ENCODE measurements around the gene AP5S1. TPM values are rescaled to one million over a fixed set of nuclear protein-coding genes. Genes with fewer than 3 reads are reported as not detected.
A peak's percentile ranks its signal among the peaks of the same experiment; 100 is the strongest.

The AP5S1 gene
- total RNA-seq, 1 experiment from 2014 or later = 2.8 TPM

DNA sequence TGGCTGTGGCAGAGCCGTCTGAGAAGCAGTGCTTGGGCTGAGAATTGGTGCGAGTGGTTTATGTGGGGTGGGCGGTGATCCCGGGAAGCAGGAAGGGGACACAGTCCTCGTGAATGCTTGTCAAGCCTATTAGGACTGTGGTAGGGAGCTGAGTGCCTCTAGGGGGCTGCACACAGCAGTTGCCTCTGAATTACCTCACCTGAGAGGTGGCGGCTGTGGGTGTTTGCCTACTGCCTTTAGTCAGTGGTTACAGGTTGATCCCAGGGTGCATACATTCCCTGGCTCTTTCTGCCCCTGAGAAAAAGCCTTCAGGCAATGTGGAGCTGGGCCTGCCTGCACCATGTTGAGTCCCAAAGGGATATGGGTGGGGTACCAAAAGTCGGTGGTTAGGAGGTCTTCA lies 5.2 kb downstream of the AP5S1 start:
- Mint-ChIP-seq H3K9me3 (no peaks in the 10 kb centered on the region), H3K4me3 (no peak overlapping the region), H3K27me3 (ENCODE audit: low read depth) (no peaks in the 10 kb centered on the region), H3K27ac (no peak overlapping the region), H3K4me1 (0 out of 2 replicates have a peak, but pooled peaks cover 6% of the 10 kb centered on the region), H3K36me3 (no peaks in the 10 kb centered on the region)
- TF ChIP-seq ATF1 (CRISPR knock-in tag; IDR thresholded peaks at IDR 0.05) = no peak
- TF ChIP-seq ZBTB21 (CRISPR knock-in tag; IDR thresholded peaks at IDR 0.05; ENCODE audit: borderline replicate concordance) = no peak
- TF ChIP-seq FOXP1 (CRISPR knock-in tag; IDR thresholded peaks at IDR 0.05; ENCODE audit: borderline replicate concordance) = no peak
- TF ChIP-seq PRRX2 (CRISPR knock-in tag; IDR thresholded peaks at IDR 0.05) = no peak
- TF ChIP-seq ZNF416 (CRISPR knock-in tag; IDR thresholded peaks at IDR 0.05) = no peak
- ATAC-seq (peak; percentile 76), DNase-seq (ENCODE audit: low spot score) (peak; percentile 39)
- CTCF ChIA-PET = interaction anchor here (0.6 to 1.3 kb wide), 8 partner anchors 11 to 247 kb away, joined by 3 to 6 read pairs (median 3); partner anchors contain the start of genes CENPB and SPEF1
- POLR2A ChIA-PET = no interaction called here

DNA sequence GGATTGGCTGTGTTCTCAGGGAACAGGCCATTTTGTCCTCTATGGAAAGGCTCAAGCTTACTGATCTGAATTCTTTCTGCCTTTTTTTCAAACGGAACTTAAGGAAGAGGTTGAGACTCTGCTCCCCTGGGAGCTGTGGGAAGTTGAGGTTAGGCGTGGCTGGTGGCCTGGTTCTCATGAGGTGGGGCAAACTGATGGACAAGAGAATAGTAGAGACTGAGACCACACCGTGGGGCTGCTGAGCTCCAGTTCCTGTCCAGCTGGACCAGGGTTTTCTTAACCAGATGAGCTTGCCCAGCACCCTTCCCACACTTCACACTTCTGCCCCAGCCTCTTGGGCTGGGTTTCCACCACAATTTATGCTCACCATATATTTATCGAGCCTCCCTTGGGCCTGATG lies 6.1 kb downstream of the AP5S1 start:
- Mint-ChIP-seq H3K4me1 (0 out of 2 replicates have a peak, but pooled peaks cover 2% of the 10 kb centered on the region), H3K27ac (no peak overlapping the region), H3K36me3 (no peaks in the 10 kb centered on the region), H3K9me3 (no peaks in the 10 kb centered on the region), H3K4me3 (no peak overlapping the region), H3K27me3 (ENCODE audit: low read depth) (no peaks in the 10 kb centered on the region)
- ATAC-seq (no peak), DNase-seq (ENCODE audit: low spot score) (no peak)
- CTCF ChIA-PET = interaction anchor here (0.5 to 1.3 kb wide), 3 partner anchors 28 to 81 kb away, joined by 3 to 6 read pairs (median 3); no protein-coding TSS in a partner anchor
- POLR2A ChIA-PET = no interaction called here
- no peak for TF ChIP-seq SMAD3 (CRISPR knock-in tag; IDR thresholded peaks at IDR 0.05; ENCODE audit: borderline replicate concordance)
- TF ChIP-seq, protein P1, sequence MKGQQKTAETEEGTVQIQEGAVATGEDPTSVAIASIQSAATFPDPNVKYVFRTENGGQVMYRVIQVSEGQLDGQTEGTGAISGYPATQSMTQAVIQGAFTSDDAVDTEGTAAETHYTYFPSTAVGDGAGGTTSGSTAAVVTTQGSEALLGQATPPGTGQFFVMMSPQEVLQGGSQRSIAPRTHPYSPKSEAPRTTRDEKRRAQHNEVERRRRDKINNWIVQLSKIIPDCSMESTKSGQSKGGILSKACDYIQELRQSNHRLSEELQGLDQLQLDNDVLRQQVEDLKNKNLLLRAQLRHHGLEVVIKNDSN (CRISPR knock-in tag; IDR thresholded peaks at IDR 0.05) = no peak
- TF ChIP-seq FOXK1 (CRISPR knock-in tag; IDR thresholded peaks at IDR 0.05) = no peak
- TF ChIP-seq, protein P2, sequence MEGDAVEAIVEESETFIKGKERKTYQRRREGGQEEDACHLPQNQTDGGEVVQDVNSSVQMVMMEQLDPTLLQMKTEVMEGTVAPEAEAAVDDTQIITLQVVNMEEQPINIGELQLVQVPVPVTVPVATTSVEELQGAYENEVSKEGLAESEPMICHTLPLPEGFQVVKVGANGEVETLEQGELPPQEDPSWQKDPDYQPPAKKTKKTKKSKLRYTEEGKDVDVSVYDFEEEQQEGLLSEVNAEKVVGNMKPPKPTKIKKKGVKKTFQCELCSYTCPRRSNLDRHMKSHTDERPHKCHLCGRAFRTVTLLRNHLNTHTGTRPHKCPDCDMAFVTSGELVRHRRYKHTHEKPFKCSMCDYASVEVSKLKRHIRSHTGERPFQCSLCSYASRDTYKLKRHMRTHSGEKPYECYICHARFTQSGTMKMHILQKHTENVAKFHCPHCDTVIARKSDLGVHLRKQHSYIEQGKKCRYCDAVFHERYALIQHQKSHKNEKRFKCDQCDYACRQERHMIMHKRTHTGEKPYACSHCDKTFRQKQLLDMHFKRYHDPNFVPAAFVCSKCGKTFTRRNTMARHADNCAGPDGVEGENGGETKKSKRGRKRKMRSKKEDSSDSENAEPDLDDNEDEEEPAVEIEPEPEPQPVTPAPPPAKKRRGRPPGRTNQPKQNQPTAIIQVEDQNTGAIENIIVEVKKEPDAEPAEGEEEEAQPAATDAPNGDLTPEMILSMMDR (IDR thresholded peaks at IDR 0.05) = no peak
- TF ChIP-seq ZNF396 (CRISPR knock-in tag; IDR thresholded peaks at IDR 0.05; ENCODE audit: borderline replicate concordance) = no peak
- TF ChIP-seq, protein P3, sequence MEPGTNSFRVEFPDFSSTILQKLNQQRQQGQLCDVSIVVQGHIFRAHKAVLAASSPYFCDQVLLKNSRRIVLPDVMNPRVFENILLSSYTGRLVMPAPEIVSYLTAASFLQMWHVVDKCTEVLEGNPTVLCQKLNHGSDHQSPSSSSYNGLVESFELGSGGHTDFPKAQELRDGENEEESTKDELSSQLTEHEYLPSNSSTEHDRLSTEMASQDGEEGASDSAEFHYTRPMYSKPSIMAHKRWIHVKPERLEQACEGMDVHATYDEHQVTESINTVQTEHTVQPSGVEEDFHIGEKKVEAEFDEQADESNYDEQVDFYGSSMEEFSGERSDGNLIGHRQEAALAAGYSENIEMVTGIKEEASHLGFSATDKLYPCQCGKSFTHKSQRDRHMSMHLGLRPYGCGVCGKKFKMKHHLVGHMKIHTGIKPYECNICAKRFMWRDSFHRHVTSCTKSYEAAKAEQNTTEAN (CRISPR knock-in tag; IDR thresholded peaks at IDR 0.05) = no peak

DNA sequence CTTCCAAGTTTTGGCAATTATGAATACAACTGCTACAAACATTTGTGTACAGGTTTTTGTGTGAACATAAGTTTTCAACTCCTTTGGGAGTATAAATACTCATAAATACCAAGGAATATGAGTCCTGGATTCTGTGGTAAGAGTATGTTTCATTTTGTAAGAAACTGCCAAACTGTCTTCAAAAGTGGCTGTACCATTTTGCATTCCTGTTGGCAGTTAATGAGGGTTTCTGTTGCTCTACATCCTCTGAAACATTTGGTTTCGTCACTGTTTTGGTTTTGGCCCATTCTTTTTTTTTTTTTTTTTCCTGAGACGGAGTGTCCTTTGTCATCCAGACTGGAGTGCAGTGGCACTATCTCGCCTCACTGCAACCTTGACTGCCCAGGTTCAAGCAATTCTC lies 8.5 kb downstream of the AP5S1 start:
- Mint-ChIP-seq H3K4me1 (no peaks in the 10 kb centered on the region), H3K4me3 (no peak overlapping the region), H3K27me3 (ENCODE audit: low read depth) (no peaks in the 10 kb centered on the region), H3K36me3 (no peaks in the 10 kb centered on the region), H3K9me3 (no peaks in the 10 kb centered on the region), H3K27ac (no peak overlapping the region)
- POLR2A ChIA-PET = no interaction called here
- CTCF ChIA-PET = interaction anchor here (0.6 to 0.8 kb wide), 2 partner anchors 9 to 10 kb away, joined by 3 read pairs; partner anchors contain the start of gene AP5S1
- ATAC-seq (no peak), DNase-seq (ENCODE audit: low spot score) (no peak)
- no peak for TF ChIP-seq OVOL2 (CRISPR knock-in tag; IDR thresholded peaks at IDR 0.05; ENCODE audit: borderline replicate concordance)
- TF ChIP-seq ZNF263 (CRISPR knock-in tag; IDR thresholded peaks at IDR 0.05; ENCODE audit: low read depth) = no peak
- TF ChIP-seq, protein P4, sequence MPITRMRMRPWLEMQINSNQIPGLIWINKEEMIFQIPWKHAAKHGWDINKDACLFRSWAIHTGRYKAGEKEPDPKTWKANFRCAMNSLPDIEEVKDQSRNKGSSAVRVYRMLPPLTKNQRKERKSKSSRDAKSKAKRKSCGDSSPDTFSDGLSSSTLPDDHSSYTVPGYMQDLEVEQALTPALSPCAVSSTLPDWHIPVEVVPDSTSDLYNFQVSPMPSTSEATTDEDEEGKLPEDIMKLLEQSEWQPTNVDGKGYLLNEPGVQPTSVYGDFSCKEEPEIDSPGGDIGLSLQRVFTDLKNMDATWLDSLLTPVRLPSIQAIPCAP (CRISPR knock-in tag; IDR thresholded peaks at IDR 0.05) = no peak
- TF ChIP-seq ZBTB21 (CRISPR knock-in tag; IDR thresholded peaks at IDR 0.05; ENCODE audit: borderline replicate concordance) = no peak
- no peak for TF ChIP-seq ATF1 (CRISPR knock-in tag; IDR thresholded peaks at IDR 0.05)
- TF ChIP-seq NR3C1 (CRISPR knock-in tag; conservative IDR thresholded peaks at IDR 0.05; ENCODE audit: low read depth) = no peak
- TF ChIP-seq ESRRA (CRISPR knock-in tag; IDR thresholded peaks at IDR 0.05; ENCODE audit: borderline replicate concordance) = no peak
- TF ChIP-seq, protein P3 (CRISPR knock-in tag; IDR thresholded peaks at IDR 0.05) = no peak
- no peak for TF ChIP-seq FOXJ3 (CRISPR knock-in tag; IDR thresholded peaks at IDR 0.05; ENCODE audit: borderline replicate concordance)
- no peak for TF ChIP-seq ZNF232 (CRISPR knock-in tag; IDR thresholded peaks at IDR 0.05)
- TF ChIP-seq, protein P5, sequence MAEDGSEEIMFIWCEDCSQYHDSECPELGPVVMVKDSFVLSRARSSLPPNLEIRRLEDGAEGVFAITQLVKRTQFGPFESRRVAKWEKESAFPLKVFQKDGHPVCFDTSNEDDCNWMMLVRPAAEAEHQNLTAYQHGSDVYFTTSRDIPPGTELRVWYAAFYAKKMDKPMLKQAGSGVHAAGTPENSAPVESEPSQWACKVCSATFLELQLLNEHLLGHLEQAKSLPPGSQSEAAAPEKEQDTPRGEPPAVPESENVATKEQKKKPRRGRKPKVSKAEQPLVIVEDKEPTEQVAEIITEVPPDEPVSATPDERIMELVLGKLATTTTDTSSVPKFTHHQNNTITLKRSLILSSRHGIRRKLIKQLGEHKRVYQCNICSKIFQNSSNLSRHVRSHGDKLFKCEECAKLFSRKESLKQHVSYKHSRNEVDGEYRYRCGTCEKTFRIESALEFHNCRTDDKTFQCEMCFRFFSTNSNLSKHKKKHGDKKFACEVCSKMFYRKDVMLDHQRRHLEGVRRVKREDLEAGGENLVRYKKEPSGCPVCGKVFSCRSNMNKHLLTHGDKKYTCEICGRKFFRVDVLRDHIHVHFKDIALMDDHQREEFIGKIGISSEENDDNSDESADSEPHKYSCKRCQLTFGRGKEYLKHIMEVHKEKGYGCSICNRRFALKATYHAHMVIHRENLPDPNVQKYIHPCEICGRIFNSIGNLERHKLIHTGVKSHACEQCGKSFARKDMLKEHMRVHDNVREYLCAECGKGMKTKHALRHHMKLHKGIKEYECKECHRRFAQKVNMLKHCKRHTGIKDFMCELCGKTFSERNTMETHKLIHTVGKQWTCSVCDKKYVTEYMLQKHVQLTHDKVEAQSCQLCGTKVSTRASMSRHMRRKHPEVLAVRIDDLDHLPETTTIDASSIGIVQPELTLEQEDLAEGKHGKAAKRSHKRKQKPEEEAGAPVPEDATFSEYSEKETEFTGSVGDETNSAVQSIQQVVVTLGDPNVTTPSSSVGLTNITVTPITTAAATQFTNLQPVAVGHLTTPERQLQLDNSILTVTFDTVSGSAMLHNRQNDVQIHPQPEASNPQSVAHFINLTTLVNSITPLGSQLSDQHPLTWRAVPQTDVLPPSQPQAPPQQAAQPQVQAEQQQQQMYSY (CRISPR knock-in tag; IDR thresholded peaks at IDR 0.05) = no peak
- TF ChIP-seq KAT7 (CRISPR knock-in tag; IDR thresholded peaks at IDR 0.05; ENCODE audit: borderline replicate concordance) = no peak
- TF ChIP-seq PRRX2 (CRISPR knock-in tag; IDR thresholded peaks at IDR 0.05) = no peak

Data from WTC11 (cell line).